Hepatocyte (in vitro differentiated cells): ENCODE data around the gene HAAO. TPM values are rescaled to one million over a fixed set of nuclear protein-coding genes. Genes with fewer than 3 reads are reported as not detected.

ENCODE experiments used
- DNase-seq: peaks from one replicate; pipeline ENCODE4 v3.0.0-alpha.2; 2016; ENCODE audit warnings: low spot score
- H2AFZ ChIP-seq: fragments of 200-600 bp; sonication (generic); 2 replicates; pipeline ENCODE4 v1.6.0; 2016; ENCODE audit warnings: antibody characterized with exemption, mild to moderate bottlenecking
- H3K27ac ChIP-seq: fragments of 200-600 bp; sonication (generic); 2 replicates; pipeline ENCODE4 v1.5.1; 2016; ENCODE audit warnings: mild to moderate bottlenecking
- H3K27me3 ChIP-seq: fragments of 200-600 bp; sonication (generic); 2 replicates; pipeline ENCODE4 v1.6.1; 2016
- H3K36me3 ChIP-seq: fragments of 200-600 bp; sonication (generic); replicated peaks from 2 replicates; pipeline ENCODE4 v1.5.1; 2016; ENCODE audit warnings: low read depth; ENCODE audit not compliant: insufficient read depth
- H3K4me1 ChIP-seq: fragments of 200-600 bp; sonication (generic); 2 replicates; pipeline ENCODE4 v1.5.1; 2016; ENCODE audit warnings: mild to moderate bottlenecking, moderate library complexity; ENCODE audit not compliant: insufficient read depth
- H3K4me2 ChIP-seq: fragments of 200-600 bp; sonication (generic); 2 replicates; pipeline ENCODE4 v1.6.0; 2016
- H3K4me3 ChIP-seq: fragments of 200-600 bp; sonication (generic); 2 replicates; pipeline ENCODE4 v1.5.1; 2016; ENCODE audit warnings: mild to moderate bottlenecking
- H3K79me2 ChIP-seq: fragments of 200-600 bp; sonication (generic); 2 replicates; pipeline ENCODE4 v1.6.0; 2017; ENCODE audit warnings: mild to moderate bottlenecking
- H3K9me2 ChIP-seq: fragments of 200-600 bp; sonication (generic); replicated peaks from 2 replicates; pipeline ENCODE4 v1.6.0; 2017; ENCODE audit warnings: mild to moderate bottlenecking; ENCODE audit not compliant: insufficient read depth
- H3K9me3 ChIP-seq: fragments of 200-600 bp; sonication (generic); 2 replicates; pipeline ENCODE4 v1.5.1; 2016; ENCODE audit warnings: low read depth, mild to moderate bottlenecking
- H4K20me1 ChIP-seq: fragments of 200-600 bp; sonication (generic); 2 replicates; pipeline ENCODE4 v1.6.0; 2016; ENCODE audit warnings: mild to moderate bottlenecking; ENCODE audit not compliant: insufficient read depth, poor library complexity, severe bottlenecking
- EZH2 ChIP-seq: fragments of 200-600 bp; sonication (generic); IDR thresholded peaks from 2 replicates; pipeline ENCODE4 v1.6.1; 2016; ENCODE audit warnings: antibody characterized with exemption, mild to moderate bottlenecking, borderline replicate concordance
- EZH2phosphoT487 ChIP-seq: fragments of 200-600 bp; sonication (generic); IDR thresholded peaks from one replicate; pipeline ENCODE4 v1.6.1; 2018; ENCODE audit warnings: antibody characterized with exemption, mild to moderate bottlenecking, low read depth, moderate library complexity; ENCODE audit not compliant: unreplicated experiment, severe bottlenecking
- WGBS: methylation state at CpG from one replicate; pipeline ENCODE4 v1.1.6; 2016; ENCODE audit warnings: low lambda C conversion rate; ENCODE audit errors: missing lambda C conversion rate; 5-methylcytosine and 5-hydroxymethylcytosine counted together
- polyA plus RNA-seq: library from polyadenylated mRNA; unstranded; fragments of >200 nt; fragmentation: Nextera tagmentation; extraction: Ambion mirVana; gene quantifications from 2 replicates; pipeline ENCODE4 v1.2.1, GENCODE V29; 2016
- total RNA-seq: library from RNA; depleted of rRNA; stranded (reverse); fragments of >200 nt; gene quantifications from 2 replicates; pipeline ENCODE4 v1.2.3, GENCODE V29; 2014
- TF ChIP-seq, protein P1 (sequence below): fragments of 200-600 bp; sonication (generic); IDR thresholded peaks from 2 replicates; pipeline ENCODE4 v1.5.1; 2016; ENCODE audit warnings: antibody characterized with exemption, mild to moderate bottlenecking; ENCODE audit not compliant: poor library complexity

Gene HAAO
- total and polyA plus RNA-seq, 2 experiments from 2014 or later: 22.0 to 35.4 TPM

DNA sequence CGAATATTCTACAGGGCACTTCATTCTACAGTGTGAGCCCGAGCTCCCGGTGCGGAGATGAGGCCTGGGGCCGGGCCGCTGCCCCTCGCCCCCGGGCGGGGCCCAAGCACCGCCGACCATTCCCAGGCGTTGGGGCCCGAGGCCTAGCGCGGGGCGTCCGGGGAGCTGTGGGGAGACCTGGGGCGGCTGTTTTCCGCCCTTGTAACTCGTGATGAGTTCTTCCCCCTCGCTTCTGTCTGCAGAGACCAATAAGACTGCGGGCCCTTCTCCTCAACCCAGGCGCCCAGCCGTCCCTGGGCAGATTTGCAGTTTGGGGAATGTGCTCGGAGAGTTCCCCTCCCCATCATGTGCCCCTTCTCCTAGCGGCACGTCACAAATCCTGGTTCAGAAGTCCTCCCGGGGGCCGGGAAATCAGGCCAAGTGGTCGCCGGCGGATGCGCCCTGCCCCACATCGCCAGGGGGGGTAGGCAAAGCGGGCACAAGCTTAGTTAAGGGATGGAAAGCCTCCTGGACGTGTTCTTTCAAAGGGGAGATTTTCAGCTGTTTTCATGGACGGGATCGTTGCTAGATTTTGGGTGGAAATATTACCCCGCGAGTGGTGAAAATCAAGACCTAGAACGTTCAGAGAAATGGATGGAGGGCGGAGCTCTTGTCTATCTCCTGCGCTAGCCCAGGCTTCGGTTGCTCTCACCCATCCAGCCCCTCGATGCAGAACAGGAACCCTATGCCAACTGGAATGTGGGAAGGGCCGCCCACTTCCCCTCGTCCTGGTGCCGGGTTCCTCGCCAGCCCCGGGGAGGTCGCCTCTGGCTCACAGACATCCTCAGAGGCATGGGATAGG lies 18.8 kb upstream of the HAAO start:
- 9% methylated on average over 51 of the region's 51 CpGs for WGBS

DNA sequence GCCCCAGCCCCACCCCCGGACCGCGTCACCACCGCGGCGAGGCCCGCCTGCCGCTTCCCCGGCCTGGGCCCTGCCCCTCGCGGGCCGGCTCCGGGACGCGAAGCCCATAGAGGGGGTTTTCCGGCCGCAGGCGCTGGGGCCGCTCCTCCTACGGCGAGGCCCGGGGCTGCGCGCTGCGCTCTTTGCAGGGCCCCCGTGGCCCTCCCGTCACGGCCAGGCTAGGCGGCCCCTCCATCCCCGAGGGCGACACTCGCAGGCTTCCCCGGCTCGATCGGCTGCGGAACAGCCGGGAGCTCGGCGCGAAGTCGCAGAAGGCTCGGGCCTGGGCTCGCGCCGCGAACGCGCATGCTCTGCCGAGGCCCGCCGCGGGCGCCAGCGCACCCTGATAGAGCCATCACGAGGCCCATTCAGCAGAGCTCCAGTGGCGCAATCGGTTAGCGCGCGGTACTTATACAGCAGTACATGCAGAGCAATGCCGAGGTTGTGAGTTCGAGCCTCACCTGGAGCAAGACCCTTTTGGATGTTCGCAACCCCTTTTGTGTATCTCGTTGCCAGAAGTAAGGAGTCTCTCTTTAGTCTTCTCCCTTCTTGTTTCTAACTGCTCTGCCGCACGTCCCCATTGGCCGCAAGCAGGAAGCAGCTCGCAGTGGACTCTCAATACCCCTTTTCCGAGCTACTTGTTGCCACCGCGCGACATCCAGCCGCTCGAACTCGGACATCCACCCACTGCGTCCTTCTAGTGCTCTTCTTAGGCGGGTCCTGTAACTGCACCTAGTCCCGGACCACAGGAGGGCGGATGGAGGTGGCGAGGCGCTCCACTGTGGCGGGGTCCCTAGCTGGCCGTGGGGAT lies 18.0 kb upstream of the HAAO start:
- Histone ChIP-seq H3K9me2 (no peaks in the 10 kb centered on the region), H3K9me3 (no peaks in the 10 kb centered on the region)

More for the DNA sequence above, 18.8 kb upstream of the HAAO start:
- Histone ChIP-seq H3K9me3 (no peaks in the 10 kb centered on the region), H3K27me3 (no peaks in the 10 kb centered on the region), H3K4me2 (peak overlapping the region; percentile 85), H3K79me2 (no peaks in the 10 kb centered on the region), H3K4me1 (peaks cover 14% of the 10 kb centered on the region), H3K27ac (peak overlapping the region; percentile 99), H3K4me3 (peak overlapping the region; percentile 39), H3K9me2 (no peaks in the 10 kb centered on the region), H3K36me3 (no peaks in the 10 kb centered on the region), H4K20me1 (no peaks in the 10 kb centered on the region), H2AFZ (peak overlapping the region; percentile 90)
- no peak for TF ChIP-seq EZH2phosphoT487
- TF ChIP-seq EZH2: no peak
- TF ChIP-seq, protein P1, sequence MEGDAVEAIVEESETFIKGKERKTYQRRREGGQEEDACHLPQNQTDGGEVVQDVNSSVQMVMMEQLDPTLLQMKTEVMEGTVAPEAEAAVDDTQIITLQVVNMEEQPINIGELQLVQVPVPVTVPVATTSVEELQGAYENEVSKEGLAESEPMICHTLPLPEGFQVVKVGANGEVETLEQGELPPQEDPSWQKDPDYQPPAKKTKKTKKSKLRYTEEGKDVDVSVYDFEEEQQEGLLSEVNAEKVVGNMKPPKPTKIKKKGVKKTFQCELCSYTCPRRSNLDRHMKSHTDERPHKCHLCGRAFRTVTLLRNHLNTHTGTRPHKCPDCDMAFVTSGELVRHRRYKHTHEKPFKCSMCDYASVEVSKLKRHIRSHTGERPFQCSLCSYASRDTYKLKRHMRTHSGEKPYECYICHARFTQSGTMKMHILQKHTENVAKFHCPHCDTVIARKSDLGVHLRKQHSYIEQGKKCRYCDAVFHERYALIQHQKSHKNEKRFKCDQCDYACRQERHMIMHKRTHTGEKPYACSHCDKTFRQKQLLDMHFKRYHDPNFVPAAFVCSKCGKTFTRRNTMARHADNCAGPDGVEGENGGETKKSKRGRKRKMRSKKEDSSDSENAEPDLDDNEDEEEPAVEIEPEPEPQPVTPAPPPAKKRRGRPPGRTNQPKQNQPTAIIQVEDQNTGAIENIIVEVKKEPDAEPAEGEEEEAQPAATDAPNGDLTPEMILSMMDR: no peak
- peak; percentile 62 for DNase-seq

DNA sequence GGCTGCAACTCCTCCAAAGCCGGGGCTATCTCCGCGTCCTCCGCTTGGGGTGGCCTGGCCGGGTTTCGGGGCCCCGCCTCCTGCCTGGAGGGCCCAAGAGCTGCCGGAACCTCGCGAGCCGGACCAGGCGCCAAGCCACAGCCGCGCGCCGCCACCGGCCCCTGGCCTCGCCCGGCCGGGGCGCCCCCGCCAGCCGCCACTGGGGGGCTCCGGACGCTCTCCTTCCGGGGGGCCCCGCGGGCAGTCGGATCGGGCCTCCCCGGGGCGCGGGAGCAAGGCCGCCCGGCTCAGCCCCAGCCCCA lies 17.4 kb upstream of the HAAO start:
- Histone ChIP-seq H3K79me2 (no peaks in the 10 kb centered on the region), H3K27me3 (no peaks in the 10 kb centered on the region), H3K4me2 (peak overlapping the region; percentile 85), H3K36me3 (no peaks in the 10 kb centered on the region), H3K9me3 (no peaks in the 10 kb centered on the region), H2AFZ (peak overlapping the region; percentile 64), H4K20me1 (no peaks in the 10 kb centered on the region), H3K4me3 (peak overlapping the region; percentile 21), H3K9me2 (no peaks in the 10 kb centered on the region), H3K4me1 (peaks cover 14% of the 10 kb centered on the region), H3K27ac (peak overlapping the region; percentile 99)
- 0% methylated on average over 17 of the region's 35 CpGs for WGBS
- no peak for TF ChIP-seq EZH2phosphoT487
- TF ChIP-seq EZH2: no peak
- TF ChIP-seq, protein P1: no peak
- DNase-seq: peak; percentile 94

More for the DNA sequence above, 18.0 kb upstream of the HAAO start:
- Histone ChIP-seq H3K4me1 (peaks cover 14% of the 10 kb centered on the region), H3K27ac (peak overlapping the region; percentile 99), H3K4me2 (peak overlapping the region; percentile 85), H3K4me3 (peak overlapping the region; percentile 39), H3K27me3 (no peaks in the 10 kb centered on the region), H4K20me1 (no peaks in the 10 kb centered on the region), H3K36me3 (no peaks in the 10 kb centered on the region), H3K79me2 (no peaks in the 10 kb centered on the region), H2AFZ (peak overlapping the region; percentile 90)
- TF ChIP-seq, protein P1: no peak
- TF ChIP-seq EZH2: no peak
- TF ChIP-seq EZH2phosphoT487: no peak
- WGBS: 2% methylated on average over 72 of the region's 83 CpGs
- DNase-seq: peak; percentile 96
